ENCODE measurements around the gene FUT8. TPM values are rescaled to one million over a fixed set of nuclear protein-coding genes. Genes with fewer than 3 reads are reported as not detected.

The FUT8 gene
- total and polyA plus RNA-seq, 4 donors: 1.1 to 14.1 (median 4.0) TPM

DNA sequence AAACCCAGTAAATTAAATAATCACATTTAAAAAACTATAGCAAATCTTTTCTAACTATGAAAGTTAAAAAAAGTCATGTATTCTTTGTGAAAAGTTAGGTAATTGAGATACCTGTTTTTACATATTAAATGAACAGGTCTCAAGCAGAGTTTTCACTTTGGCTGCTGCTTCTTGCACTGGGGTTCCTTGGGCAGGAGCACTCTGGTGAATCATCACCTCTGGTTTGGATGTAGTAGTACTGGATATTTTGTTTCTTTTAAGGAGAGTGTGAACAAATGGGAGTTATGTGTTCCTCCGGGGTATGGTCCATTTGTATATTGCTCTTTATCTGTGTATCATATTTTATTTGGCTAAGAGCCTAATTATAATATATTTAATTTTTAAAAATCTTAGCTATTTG lies 82.7 kb downstream of the FUT8 start:
- DNase-seq (ENCODE audit: low spot score): no peak
- no peaks in the 10 kb centered on the region for H3K27me3 ChIP-seq (ENCODE audit: control insufficient read depth in 4 of 4, insufficient read depth in 4 of 4, low read length in 3 of 4)
- no peak overlapping the region for H3K9ac ChIP-seq (ENCODE audit: low read depth in 1 of 2, low read length in 2 of 2)
- no peak for TF ChIP-seq NR2F2 (IDR thresholded peaks at IDR 0.05)
- TF ChIP-seq, protein P1, sequence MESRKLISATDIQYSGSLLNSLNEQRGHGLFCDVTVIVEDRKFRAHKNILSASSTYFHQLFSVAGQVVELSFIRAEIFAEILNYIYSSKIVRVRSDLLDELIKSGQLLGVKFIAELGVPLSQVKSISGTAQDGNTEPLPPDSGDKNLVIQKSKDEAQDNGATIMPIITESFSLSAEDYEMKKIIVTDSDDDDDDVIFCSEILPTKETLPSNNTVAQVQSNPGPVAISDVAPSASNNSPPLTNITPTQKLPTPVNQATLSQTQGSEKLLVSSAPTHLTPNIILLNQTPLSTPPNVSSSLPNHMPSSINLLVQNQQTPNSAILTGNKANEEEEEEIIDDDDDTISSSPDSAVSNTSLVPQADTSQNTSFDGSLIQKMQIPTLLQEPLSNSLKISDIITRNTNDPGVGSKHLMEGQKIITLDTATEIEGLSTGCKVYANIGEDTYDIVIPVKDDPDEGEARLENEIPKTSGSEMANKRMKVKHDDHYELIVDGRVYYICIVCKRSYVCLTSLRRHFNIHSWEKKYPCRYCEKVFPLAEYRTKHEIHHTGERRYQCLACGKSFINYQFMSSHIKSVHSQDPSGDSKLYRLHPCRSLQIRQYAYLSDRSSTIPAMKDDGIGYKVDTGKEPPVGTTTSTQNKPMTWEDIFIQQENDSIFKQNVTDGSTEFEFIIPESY (IDR thresholded peaks at IDR 0.05): no peak
- no peak for TF ChIP-seq HNF4G (IDR thresholded peaks at IDR 0.05)
- TF ChIP-seq RAD21 (IDR thresholded peaks at IDR 0.05): no peak
- TF ChIP-seq GABPA (IDR thresholded peaks at IDR 0.05 in 1 of 2, conservative IDR thresholded peaks at IDR 0.05 in 1 of 2): no peak
- no peak for TF ChIP-seq TAF1 (conservative IDR thresholded peaks at IDR 0.05)
- no peaks in the 10 kb centered on the region for H3K9me3 ChIP-seq (ENCODE audit: control insufficient read depth in 4 of 4, low read length in 3 of 4)
- H3K27ac ChIP-seq (ENCODE audit: low read depth in 1 of 2, low read length in 2 of 2): no peak overlapping the region
- WGBS: 93% methylated on average over 1 of the region's 1 CpG
- no peak overlapping the region for H3K4me3 ChIP-seq (ENCODE audit: low read depth in 1 of 3, low read length in 3 of 3)
- H3K36me3 ChIP-seq (ENCODE audit: control insufficient read depth in 4 of 4, insufficient read depth in 3 of 4, low read depth in 1 of 4, low read length in 3 of 4): no peaks in the 10 kb centered on the region
- no peaks in the 10 kb centered on the region for H3K4me1 ChIP-seq (ENCODE audit: control insufficient read depth in 4 of 4, insufficient read depth in 4 of 4, low read length in 3 of 4)

DNA sequence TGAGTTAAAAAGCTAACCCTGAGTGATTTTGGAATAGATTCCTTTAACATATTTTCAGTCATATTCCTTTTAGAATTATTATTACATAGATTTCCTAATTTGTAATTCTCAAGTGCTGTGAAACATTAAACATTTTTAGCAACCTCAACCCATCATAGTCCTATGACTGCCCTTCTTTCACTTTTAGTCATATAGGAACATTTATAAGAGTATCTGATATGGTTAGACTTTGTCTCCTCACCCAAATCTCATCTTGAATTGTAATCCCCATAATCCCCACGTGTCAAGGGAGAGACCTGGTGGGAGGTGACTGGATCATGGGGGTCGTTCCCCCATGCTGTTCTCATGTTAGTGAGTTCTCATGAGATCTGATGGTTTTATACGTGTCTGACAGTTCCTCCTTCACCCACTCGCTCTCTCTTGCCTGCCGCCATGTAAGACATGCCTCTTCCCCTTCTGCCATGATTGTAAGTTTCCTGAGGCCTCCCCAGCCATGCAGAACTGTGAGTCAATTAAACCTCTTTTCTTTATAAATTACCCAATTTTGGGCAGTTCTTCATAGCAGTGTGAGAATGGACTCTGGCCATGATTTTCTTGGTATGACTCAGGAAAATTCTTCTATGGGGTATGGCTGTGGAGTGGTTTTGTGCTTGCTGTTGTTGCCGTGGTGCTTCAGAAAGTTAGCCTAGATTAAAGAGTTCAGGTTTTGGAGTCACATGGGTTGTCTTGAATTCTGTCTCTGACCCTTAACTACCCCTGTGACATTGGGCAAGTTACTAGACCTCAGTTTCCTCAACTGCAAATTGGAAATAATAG lies 83.9 kb downstream of the FUT8 start:
- Histone ChIP-seq H3K4me1 (ENCODE audit: control insufficient read depth in 4 of 4, insufficient read depth in 4 of 4, low read length in 3 of 4) (no peaks in the 10 kb centered on the region), H3K4me3 (ENCODE audit: low read depth in 1 of 3, low read length in 3 of 3) (no peak overlapping the region), H3K27ac (ENCODE audit: low read depth in 1 of 2, low read length in 2 of 2) (no peak overlapping the region), H3K9me3 (ENCODE audit: control insufficient read depth in 4 of 4, low read length in 3 of 4) (no peaks in the 10 kb centered on the region), H3K36me3 (ENCODE audit: control insufficient read depth in 4 of 4, insufficient read depth in 3 of 4, low read depth in 1 of 4, low read length in 3 of 4) (no peaks in the 10 kb centered on the region), H3K27me3 (ENCODE audit: control insufficient read depth in 4 of 4, insufficient read depth in 4 of 4, low read length in 3 of 4) (no peaks in the 10 kb centered on the region), H3K9ac (ENCODE audit: low read depth in 1 of 2, low read length in 2 of 2) (no peak overlapping the region)
- TF ChIP-seq NR2F2 (IDR thresholded peaks at IDR 0.05) (no peak), TAF1 (conservative IDR thresholded peaks at IDR 0.05) (no peak), GABPA (IDR thresholded peaks at IDR 0.05 in 1 of 2, conservative IDR thresholded peaks at IDR 0.05 in 1 of 2) (no peak)
- 93% methylated on average over 6 of the region's 6 CpGs for WGBS
- DNase-seq (ENCODE audit: low spot score): no peak

DNA sequence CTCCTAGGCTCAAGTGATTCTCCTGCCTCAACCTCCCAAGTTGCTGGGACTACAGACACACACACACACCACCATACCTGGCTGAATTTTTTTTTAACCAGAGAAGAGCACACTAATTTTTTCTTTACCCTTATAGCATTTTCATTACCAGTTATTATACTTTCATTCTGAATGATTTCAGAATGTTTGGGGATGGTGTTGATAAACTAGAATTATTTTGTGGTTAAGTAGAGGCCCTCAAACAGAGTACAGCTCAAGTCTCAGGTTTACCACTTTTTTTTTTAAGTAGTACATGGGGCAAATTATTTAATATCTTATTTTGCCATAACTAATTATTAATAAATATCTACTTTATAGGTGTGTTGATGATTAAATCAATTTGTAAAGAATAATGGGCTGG lies 86.6 kb downstream of the FUT8 start:
- H3K27me3 ChIP-seq (ENCODE audit: control insufficient read depth in 4 of 4, insufficient read depth in 4 of 4, low read length in 3 of 4): no peaks in the 10 kb centered on the region
- no peaks in the 10 kb centered on the region for H3K4me1 ChIP-seq (ENCODE audit: control insufficient read depth in 4 of 4, insufficient read depth in 4 of 4, low read length in 3 of 4)
- TF ChIP-seq YY1 (IDR thresholded peaks at IDR 0.05): no peak
- TF ChIP-seq, protein P2, sequence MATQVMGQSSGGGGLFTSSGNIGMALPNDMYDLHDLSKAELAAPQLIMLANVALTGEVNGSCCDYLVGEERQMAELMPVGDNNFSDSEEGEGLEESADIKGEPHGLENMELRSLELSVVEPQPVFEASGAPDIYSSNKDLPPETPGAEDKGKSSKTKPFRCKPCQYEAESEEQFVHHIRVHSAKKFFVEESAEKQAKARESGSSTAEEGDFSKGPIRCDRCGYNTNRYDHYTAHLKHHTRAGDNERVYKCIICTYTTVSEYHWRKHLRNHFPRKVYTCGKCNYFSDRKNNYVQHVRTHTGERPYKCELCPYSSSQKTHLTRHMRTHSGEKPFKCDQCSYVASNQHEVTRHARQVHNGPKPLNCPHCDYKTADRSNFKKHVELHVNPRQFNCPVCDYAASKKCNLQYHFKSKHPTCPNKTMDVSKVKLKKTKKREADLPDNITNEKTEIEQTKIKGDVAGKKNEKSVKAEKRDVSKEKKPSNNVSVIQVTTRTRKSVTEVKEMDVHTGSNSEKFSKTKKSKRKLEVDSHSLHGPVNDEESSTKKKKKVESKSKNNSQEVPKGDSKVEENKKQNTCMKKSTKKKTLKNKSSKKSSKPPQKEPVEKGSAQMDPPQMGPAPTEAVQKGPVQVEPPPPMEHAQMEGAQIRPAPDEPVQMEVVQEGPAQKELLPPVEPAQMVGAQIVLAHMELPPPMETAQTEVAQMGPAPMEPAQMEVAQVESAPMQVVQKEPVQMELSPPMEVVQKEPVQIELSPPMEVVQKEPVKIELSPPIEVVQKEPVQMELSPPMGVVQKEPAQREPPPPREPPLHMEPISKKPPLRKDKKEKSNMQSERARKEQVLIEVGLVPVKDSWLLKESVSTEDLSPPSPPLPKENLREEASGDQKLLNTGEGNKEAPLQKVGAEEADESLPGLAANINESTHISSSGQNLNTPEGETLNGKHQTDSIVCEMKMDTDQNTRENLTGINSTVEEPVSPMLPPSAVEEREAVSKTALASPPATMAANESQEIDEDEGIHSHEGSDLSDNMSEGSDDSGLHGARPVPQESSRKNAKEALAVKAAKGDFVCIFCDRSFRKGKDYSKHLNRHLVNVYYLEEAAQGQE (IDR thresholded peaks at IDR 0.05): no peak
- no peak for TF ChIP-seq RAD21 (IDR thresholded peaks at IDR 0.05)
- no peak for TF ChIP-seq HNF4G (IDR thresholded peaks at IDR 0.05)
- no peak for TF ChIP-seq GABPA (IDR thresholded peaks at IDR 0.05 in 1 of 2, conservative IDR thresholded peaks at IDR 0.05 in 1 of 2)
- no peak for TF ChIP-seq HNF4A (conservative IDR thresholded peaks at IDR 0.05)
- TF ChIP-seq, protein P3, sequence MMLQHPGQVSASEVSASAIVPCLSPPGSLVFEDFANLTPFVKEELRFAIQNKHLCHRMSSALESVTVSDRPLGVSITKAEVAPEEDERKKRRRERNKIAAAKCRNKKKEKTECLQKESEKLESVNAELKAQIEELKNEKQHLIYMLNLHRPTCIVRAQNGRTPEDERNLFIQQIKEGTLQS (IDR thresholded peaks at IDR 0.05): no peak
- TF ChIP-seq, protein P4, sequence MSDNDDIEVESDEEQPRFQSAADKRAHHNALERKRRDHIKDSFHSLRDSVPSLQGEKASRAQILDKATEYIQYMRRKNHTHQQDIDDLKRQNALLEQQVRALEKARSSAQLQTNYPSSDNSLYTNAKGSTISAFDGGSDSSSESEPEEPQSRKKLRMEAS (IDR thresholded peaks at IDR 0.05): no peak
- TF ChIP-seq FOXA2 (IDR thresholded peaks at IDR 0.05): no peak
- no peak for TF ChIP-seq SP1 (IDR thresholded peaks at IDR 0.05)
- no peak for TF ChIP-seq TAF1 (conservative IDR thresholded peaks at IDR 0.05)
- TF ChIP-seq EGR1 (IDR thresholded peaks at IDR 0.05; ENCODE audit: low read depth in 2 of 2): no peak
- no peak for TF ChIP-seq FOXA1 (IDR thresholded peaks at IDR 0.05)
- no peak for TF ChIP-seq NR2F2 (IDR thresholded peaks at IDR 0.05)
- H3K9me3 ChIP-seq (ENCODE audit: control insufficient read depth in 4 of 4, low read length in 3 of 4): no peaks in the 10 kb centered on the region
- H3K9ac ChIP-seq (ENCODE audit: low read depth in 1 of 2, low read length in 2 of 2): no peak overlapping the region
- no peak for DNase-seq (ENCODE audit: low spot score)
- no peaks in the 10 kb centered on the region for H3K36me3 ChIP-seq (ENCODE audit: control insufficient read depth in 4 of 4, insufficient read depth in 3 of 4, low read depth in 1 of 4, low read length in 3 of 4)
- H3K27ac ChIP-seq (ENCODE audit: low read depth in 1 of 2, low read length in 2 of 2): no peak overlapping the region
- no peak overlapping the region for H3K4me3 ChIP-seq (ENCODE audit: low read depth in 1 of 3, low read length in 3 of 3)

All from liver (tissue), 9 donors.